ENCODE results near the gene TFF2.

The TFF2 gene

DNA sequence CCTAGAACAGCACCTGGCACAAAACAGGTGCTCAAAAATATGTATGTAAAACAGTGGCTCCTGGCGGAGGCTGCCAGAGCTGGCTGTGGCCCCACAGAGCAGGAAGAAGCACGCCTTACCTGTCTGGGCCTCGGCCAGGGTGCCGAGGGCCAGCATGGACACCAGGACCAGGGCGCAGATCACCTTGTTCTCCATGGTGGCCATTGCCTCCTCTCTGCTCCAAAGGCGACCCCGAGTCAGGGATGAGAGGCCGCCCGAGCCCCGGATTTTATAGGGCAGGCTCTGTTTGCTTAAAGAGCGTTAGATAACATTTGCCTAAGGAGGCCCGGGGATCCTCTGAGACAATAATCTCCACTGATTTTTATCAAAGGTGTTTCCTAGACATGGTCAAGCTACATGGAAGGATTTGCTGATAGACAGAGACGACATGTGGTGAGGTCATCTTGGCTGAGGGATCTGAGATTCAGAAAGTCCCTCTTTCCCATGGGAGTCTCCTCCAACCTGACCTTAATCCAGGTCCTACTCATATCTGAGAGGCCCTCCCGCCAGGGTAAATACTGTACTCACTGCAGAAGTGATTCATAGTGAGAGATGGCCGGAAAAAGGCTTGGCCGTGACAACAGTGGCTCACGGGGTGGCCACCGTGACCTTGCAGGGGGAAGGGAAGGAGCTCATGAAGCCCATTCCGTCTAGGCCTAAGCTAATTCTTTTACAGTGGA lies 15.7 kb upstream of the TFF2 start, which contains the start of gene TFF1 (continued):
- TF ChIP-seq, protein P1, sequence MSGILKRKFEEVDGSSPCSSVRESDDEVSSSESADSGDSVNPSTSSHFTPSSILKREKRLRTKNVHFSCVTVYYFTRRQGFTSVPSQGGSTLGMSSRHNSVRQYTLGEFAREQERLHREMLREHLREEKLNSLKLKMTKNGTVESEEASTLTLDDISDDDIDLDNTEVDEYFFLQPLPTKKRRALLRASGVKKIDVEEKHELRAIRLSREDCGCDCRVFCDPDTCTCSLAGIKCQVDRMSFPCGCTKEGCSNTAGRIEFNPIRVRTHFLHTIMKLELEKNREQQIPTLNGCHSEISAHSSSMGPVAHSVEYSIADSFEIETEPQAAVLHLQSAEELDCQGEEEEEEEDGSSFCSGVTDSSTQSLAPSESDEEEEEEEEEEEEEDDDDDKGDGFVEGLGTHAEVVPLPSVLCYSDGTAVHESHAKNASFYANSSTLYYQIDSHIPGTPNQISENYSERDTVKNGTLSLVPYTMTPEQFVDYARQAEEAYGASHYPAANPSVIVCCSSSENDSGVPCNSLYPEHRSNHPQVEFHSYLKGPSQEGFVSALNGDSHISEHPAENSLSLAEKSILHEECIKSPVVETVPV (CRISPR knock-in tag; IDR thresholded peaks at IDR 0.05), result no peak
- TF ChIP-seq ZFP30 (CRISPR knock-in tag; IDR thresholded peaks at IDR 0.05), result no peak
- no peak for TF ChIP-seq POU6F1 (CRISPR knock-in tag; IDR thresholded peaks at IDR 0.05; ENCODE audit: borderline replicate concordance, low read depth)
- TF ChIP-seq GLIS3 (CRISPR knock-in tag; IDR thresholded peaks at IDR 0.05), result no peak
- TF ChIP-seq ESRRG (CRISPR knock-in tag; IDR thresholded peaks at IDR 0.05), result no peak
- no peak for TF ChIP-seq PPARA (CRISPR knock-in tag; IDR thresholded peaks at IDR 0.05; ENCODE audit: borderline replicate concordance)
- no peak for TF ChIP-seq ZC3H10 (CRISPR knock-in tag; IDR thresholded peaks at IDR 0.05)

DNA sequence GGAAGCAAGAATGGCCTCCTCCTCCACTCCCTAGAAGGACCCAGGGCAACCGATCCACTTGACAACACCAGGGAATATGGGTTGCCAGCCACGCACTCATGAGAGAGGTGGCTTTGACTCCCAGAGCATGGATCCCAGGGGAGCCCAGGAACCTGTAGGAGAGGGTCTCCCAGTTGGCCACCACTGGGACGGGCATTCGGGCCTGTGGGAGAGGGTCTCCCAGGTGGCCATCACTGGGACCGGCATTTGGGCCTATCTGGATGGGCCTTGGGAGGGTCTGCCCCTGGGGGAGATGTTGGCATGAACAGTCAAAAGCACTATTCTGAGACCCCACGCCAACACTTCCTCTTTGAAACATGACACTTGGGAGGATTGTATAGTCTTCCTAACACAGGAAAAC lies 15.0 kb upstream of the TFF2 start:
- TF ChIP-seq TCF4 (CRISPR knock-in tag; IDR thresholded peaks at IDR 0.05; ENCODE audit: borderline replicate concordance), result no peak
- TF ChIP-seq ESRRG (CRISPR knock-in tag; IDR thresholded peaks at IDR 0.05), result no peak
- no peak for TF ChIP-seq RARB (CRISPR knock-in tag; IDR thresholded peaks at IDR 0.05)
- TF ChIP-seq ZNF565 (CRISPR knock-in tag; conservative IDR thresholded peaks at IDR 0.05; ENCODE audit: low read depth), result no peak
- TF ChIP-seq SNAI2 (CRISPR knock-in tag; IDR thresholded peaks at IDR 0.05), result no peak
- TF ChIP-seq, protein P1 (CRISPR knock-in tag; IDR thresholded peaks at IDR 0.05), result no peak
- TF ChIP-seq TSHZ2 (CRISPR knock-in tag; IDR thresholded peaks at IDR 0.05), result no peak
- no peak for TF ChIP-seq ZFP3 (CRISPR knock-in tag; IDR thresholded peaks at IDR 0.05)
- no peak for TF ChIP-seq ZFP30 (CRISPR knock-in tag; IDR thresholded peaks at IDR 0.05)
- no peak for TF ChIP-seq PATZ1 (CRISPR knock-in tag; IDR thresholded peaks at IDR 0.05; ENCODE audit: borderline replicate concordance)
- TF ChIP-seq ZNF8 (CRISPR knock-in tag; IDR thresholded peaks at IDR 0.05), result no peak
- no peak for TF ChIP-seq ARNTL (CRISPR knock-in tag; IDR thresholded peaks at IDR 0.05; ENCODE audit: borderline replicate concordance, low read depth)
- ATAC-seq, result no peak

GRCh38 chr21:42364304-42364865 lies 13.6 kb upstream of the TFF2 start:
- TF ChIP-seq GLIS3 (CRISPR knock-in tag; IDR thresholded peaks at IDR 0.05), result no peak
- no peak for TF ChIP-seq BACH2 (CRISPR knock-in tag; IDR thresholded peaks at IDR 0.05; ENCODE audit: borderline replicate concordance)
- TF ChIP-seq RARB (CRISPR knock-in tag; IDR thresholded peaks at IDR 0.05), result no peak
- TF ChIP-seq ARNTL (CRISPR knock-in tag; IDR thresholded peaks at IDR 0.05; ENCODE audit: borderline replicate concordance, low read depth), result no peak
- TF ChIP-seq PATZ1 (CRISPR knock-in tag; IDR thresholded peaks at IDR 0.05; ENCODE audit: borderline replicate concordance), result no peak
- TF ChIP-seq TCF4 (CRISPR knock-in tag; IDR thresholded peaks at IDR 0.05; ENCODE audit: borderline replicate concordance), result no peak
- TF ChIP-seq, protein P2, sequence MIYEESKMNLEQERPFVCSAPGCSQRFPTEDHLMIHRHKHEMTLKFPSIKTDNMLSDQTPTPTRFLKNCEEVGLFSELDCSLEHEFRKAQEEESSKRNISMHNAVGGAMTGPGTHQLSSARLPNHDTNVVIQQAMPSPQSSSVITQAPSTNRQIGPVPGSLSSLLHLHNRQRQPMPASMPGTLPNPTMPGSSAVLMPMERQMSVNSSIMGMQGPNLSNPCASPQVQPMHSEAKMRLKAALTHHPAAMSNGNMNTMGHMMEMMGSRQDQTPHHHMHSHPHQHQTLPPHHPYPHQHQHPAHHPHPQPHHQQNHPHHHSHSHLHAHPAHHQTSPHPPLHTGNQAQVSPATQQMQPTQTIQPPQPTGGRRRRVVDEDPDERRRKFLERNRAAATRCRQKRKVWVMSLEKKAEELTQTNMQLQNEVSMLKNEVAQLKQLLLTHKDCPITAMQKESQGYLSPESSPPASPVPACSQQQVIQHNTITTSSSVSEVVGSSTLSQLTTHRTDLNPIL (CRISPR knock-in tag; IDR thresholded peaks at IDR 0.05; ENCODE audit: low read depth), result no peak
- TF ChIP-seq ESRRG (CRISPR knock-in tag; IDR thresholded peaks at IDR 0.05), result no peak
- no peak for ATAC-seq

All from SK-N-SH treated with all-trans-retinoic acid at 6 μM for 48 hours (cell line).